Midbrain (tissue), 1 donor: ENCODE results near the gene KAT6B.
"Not testable (repeated sequence)": the region's sequence is repeated elsewhere in the genome, so short reads cannot be mapped to it uniquely, and the experiment has no call there.

Source experiments
- DNase-seq: peaks from one replicate; lab custom pipeline; 2025; lab: John Stamatoyannopoulos, UW

The KAT6B gene

DNA sequence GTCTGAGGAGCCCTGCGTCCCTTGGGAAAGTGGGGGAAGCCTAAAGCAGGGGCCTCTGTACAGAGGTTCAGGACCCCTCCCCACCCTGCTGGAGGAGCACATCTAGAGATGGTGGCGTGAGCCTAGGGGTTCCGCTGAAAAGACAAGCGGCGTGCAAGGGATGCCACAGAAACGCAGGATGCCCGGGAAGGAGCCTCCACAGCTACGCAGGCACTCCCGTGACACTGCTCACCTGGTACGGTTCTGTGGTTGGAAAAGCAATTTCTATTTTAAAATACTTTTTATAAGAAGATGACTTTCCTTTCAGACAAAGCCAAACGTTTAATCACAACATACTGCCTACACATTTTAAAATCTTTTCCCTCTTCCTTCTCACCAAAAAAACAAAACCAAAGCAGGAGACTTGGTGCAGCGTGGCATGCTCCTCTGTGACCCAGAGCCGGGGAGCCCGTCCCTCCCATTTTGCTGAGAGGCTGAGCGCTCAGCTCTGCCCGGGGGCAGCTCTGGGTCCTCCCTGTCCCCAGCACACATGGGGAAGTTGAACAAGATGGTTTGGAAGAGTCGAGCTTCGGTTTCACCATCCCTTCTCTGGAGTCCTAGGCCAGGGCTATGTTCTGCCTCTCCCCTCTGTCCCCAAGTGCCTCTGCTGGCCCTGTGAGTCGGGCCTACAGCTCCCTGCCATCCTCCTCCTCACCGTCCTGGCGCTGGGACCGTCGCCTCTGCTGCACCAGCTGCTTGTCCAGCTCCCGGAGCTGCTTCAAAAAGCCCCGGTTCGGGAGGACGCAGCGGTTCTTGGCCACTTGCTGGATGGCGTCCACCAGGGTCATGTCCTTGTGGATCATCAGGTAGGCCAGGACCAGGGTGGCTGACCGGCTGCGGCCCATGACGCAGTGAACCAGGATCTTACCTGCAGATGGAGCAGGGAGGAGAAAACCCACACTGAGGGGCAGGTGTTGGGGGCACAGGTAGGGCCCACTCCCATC is 211.1 kb downstream of the KAT6B start:
- no peak for DNase-seq

DNA sequence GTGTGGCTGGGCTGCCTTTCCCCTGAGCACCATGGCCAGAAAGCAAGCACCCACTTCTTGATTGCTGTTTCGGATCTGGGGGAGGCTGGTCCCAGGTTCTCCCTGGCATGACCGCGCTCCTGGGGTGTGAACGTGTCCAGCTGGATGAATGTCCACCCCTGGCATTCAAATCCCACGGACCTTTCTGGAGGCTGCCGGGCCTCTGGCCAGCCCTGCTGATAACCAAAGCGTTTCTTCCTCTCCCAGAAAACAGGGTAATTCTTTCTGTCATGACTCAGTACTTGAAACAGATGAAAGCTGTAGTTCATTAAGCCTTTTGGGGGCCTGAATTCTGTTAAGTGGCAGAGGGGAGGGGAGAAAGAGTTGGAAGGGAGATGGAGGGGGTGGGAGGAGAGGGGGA is 211.9 kb downstream of the KAT6B start:
- DNase-seq: no peak

DNA sequence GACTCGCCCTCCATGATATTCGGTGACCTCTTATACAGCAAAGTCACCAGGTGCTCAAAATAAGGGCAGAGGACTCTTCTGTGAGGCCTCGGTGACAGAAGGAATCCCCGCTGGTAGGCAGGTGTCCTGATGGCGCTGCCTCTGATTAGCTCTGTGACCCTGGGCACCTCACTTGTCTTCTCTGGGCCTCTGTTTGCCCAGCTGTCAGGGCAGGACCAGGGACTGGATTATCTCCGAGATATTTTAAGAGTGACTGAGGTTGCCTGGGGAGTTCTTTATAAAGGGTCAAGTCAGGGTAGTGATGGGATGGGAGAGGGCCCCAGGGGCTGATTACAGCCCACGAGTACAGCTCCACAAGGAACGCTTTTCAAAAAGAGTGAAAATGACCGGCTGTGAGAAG is 214.2 kb downstream of the KAT6B start:
- DNase-seq: no peak

DNA sequence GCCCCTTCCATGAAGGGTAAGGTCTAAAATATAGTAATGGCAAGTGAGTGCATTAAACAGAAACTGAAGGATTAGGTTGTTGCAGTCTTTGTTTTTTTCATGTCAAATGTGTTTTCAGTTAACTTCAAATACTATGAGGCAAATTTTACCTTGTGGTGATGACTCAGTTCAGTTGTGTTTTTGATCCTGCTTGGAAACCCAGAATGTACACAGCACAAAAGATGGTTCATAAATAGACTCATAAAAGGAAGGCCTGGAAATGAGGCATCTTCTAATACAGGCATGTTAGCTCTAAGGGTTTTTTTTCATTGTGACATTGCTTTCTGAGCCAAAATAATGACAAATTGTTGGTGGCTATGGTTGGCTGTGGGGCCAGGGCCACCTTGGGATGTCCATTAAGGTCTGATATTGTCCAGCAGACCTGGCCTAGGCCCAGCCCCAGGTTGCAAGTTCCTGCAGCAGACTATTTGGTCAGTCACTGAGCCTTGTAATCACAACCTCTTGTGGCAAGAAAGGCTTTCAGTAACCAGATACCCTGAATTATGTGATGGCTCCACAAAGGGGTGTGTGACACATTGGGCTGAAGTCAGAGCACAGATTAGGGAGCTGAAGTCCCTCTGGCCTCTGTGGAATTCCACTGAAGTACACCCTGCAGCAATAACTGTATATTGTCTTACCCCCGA is 216.0 kb downstream of the KAT6B start:
- no peak for DNase-seq

DNA sequence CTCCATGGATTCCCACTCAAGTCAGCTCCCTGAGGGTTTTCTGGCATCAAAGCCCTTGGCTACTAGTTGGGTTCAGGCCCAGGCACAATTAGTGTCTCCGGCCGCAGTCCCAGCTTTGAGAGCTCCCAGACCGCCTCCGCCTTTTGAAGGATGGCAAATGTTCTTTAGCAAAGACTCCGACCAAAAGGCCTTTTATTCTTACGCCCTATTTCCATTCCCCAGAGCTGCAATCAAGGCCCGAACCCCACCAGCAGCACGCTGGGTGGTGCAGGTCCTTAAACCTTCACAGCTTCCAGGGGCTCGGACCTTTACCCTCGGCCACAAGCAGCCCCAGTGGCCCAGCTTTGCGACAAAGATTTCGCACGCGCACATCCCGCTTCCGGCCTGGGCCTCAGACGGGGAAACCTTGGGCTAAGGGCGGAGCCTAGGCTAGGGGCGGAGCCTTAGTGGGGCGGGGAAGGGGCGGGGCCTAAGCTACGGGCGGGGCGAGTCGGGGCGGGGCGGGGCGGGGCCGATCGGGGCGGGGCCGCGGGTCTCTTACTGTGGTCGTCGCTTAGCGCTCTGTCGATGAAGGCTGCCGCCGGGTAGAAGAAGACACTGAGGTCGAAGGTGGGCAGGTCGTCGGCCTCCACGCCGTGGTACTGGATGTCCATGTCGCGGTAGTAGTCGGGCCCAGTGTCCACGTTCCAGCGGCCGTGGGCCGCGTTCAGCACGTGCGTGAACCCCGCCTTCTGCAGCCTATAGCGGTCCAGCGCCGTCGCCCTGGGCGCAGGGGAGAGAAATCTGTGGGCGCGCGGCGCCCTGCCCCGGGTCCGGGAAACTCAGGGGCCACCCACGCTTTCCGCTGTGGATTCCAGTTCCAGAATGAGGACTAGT is 217.1 kb downstream of the KAT6B start:
- DNase-seq: no peak

DNA sequence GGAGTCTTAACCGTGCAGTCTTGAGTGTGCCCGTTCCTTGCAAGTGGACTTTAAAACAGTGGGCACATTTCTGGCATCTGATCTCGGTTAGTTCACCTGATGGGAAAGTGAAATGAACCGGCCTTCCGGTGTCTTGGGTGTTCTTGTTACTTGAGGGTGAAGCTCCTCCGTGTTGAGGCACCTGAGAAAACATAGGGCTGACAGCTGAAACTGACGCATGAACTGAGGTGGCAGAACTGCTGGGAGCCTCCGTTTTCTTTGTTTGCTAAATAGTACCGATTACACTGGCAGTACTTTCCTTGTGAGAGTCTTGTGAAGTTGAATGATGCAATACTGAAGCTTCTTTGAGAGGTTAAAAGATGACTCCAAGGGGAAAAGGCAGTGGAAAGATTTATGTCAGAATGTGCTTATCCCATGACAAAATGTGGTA is 222.3 kb downstream of the KAT6B start:
- DNase-seq: no peak

DNA sequence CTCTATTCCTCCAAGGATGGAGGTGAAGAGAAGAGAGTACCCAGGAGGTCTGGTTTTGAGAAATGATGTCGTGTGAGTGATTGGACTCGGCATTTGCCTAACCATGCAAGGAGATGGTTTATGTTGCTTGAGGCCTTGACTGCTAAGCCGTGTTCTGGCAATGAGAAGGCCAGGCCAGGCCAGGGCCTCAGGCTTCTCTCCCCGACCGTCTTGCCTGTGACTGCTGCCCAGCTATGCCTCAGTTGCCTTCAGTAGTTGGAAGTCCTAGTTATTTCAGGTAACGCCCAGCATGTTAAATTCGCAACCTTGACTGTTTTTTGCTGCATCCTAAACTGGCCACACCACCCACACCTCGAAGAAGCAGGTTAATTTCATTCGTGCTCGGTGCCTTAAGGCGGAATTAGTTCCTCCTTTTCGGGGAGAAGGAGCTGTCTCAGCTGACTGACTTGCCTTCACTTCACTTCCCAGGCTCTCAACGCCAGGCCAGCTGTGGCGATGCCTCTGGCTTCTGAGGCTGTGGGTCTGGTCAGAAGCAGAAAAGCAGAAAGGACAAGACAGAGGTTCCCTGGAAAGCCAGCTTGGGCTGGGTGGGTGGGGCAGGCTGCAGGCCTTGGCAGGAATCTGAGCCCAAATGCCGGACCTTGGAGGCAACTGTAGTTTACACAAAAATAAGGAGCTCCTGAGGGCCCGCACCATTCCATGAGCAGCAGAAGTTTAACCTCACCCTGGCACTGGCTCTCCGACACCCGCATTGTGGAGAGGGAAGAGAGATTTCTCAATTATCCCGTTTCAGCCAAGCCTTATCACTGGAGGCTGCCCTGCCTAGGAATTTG is 223.1 kb downstream of the KAT6B start:
- no peak for DNase-seq

DNA sequence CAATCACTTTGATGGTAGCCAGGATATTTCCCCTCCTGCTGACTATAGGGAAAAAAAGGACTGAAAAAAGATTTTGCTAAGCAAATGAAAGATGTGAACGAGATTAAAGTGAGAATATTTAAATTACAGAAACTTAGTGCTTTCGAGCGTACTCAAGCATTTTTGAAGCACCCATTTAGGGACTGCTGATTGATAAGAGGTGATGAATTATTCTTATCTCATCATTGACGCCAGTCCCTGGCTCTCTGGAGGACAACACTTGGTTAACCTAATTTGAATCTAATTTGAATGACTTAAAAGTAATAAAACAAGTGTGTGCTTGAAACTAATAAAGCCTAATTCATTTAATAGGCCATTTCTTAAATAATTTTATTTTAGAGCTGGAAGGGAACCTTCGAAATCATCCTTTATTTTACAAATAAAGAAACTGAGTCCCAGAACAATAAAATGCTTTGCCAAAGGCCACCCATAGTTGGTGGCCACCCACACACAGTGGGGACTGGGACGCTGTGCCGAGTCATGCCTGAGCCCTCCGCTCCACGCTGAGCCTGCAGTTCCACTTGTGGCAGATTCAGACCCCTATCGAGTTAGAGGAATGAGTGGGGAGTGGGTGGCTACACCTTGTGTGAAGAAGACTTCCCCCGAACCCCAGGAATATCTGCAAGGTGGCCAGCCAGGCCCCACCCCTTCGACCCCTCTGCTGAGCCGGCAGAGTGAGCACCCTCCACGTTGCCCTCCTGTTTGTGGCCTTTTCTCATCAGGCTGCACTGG is 223.9 kb downstream of the KAT6B start:
- no peak for DNase-seq

DNA sequence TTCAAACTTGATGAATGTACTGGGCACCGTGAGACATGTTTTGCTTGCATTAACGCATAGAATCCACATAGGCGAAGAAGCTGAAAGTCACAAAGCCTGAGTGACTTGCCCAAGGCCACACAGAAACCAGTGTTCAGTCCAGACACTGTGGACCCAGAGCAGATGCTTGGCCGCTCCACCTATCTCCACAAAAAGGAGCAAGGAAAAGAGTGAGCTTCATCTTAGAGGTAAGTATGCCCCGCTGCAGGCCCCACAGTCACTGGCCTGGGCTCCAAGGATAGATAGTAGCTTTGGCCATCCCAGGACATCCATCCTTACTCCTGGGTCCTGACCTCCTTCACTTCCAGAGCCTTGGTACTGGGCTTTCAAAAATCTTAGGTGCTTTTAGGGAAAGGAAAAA is 224.9 kb downstream of the KAT6B start:
- no peak for DNase-seq

DNA sequence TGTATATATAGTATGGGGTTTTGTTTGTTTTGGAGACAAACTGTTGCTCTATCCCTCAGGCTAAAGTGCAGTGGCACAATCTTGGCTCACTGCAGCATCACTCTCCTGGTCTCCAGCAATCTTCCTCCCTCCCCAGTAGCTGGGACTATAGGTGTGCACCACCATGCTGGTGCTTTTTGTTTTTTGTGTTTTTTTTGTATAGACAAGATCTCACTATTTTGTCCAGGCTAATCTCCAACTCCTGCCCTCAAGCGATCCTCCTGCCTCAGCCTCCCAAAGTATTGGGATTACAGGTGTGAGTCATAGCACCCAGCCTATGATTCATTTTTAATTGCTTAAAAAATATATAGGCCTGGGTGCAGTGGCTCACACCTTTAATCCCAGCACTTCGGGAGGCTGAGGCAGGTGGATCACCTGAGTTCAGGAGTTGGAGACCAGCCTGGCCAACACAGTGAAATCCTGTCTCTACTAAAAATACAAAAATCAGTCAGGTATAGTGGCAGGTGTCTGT is 229.6 kb downstream of the KAT6B start:
- DNase-seq: not testable (repeated sequence)

DNA sequence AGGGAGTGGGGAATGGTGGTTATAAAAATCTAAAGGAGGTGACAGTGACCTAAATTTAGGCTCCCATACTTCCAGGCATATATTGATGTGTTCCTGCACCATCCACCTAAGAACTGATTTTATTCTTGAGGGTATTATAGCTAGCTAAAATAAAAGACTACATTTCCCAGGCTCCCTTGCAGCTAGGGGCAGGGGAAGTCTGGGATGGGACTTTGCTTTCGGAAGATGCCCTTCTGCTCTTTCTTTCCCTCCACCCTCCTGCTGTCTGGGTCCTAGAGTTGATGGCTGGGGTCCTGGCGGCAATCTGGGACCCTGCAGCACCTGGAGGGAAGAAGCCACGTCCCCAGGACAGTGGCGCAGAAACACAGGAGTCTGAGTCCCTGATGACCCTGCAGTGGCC is 231.3 kb downstream of the KAT6B start:
- DNase-seq: no peak

DNA sequence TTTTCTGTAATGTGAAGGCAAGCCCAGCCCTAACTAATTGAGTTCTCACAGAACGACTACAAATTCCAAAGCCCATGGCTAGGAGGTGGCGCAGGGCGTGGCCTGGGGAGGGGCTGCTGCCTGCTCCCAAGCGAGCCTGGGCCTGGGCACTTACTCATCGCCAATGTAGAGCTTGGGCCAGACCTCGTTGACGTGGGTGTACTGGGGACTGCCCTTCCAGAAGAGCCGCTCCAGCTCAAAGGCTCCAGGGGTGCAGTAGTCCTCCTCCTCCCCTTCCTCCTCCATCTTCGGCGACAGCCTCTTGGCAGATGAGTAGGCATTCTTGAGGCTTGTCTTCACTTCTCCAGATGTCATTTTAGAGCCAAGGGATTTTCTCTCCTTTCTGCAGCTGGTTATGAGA is 231.8 kb downstream of the KAT6B start:
- no peak for DNase-seq

DNA sequence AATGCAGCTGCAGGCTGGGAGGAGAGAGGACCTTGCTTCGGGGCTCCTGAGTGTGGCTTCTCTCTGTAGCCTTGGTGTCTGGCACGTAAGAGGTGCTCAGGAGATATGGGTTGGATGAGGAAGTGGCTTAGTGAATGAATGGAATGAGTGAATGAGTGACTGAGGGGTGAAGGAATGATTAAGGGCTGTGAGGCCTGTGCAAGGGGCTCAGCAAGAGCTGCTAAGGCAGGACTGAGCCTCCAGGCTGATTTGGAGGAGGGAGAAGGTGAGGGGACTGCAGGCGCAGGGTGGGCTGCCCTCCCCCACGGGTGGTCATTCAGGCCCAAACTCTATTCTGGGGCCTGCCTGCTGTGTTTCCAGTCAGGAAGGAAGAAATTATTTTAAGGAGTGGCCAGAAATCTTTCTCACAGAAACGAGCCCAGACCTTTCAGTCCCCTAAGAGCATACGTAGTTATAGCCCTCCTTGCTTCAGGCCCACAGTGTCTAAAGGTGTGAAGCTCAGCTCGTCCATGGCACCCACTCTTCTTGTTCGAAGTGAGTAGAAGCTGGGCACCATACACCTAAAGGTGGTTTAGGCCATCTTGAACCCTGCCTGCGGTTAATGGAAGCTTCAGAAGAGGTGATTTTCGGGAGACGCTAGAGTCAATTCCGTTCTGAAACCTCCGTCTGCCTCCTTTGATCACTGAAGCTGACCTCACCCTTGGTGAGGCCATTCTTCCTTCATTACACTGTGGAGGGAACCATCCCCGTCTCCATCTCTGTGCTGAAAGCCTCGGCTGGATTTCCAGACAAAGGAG is 235.5 kb downstream of the KAT6B start:
- DNase-seq: no peak

DNA sequence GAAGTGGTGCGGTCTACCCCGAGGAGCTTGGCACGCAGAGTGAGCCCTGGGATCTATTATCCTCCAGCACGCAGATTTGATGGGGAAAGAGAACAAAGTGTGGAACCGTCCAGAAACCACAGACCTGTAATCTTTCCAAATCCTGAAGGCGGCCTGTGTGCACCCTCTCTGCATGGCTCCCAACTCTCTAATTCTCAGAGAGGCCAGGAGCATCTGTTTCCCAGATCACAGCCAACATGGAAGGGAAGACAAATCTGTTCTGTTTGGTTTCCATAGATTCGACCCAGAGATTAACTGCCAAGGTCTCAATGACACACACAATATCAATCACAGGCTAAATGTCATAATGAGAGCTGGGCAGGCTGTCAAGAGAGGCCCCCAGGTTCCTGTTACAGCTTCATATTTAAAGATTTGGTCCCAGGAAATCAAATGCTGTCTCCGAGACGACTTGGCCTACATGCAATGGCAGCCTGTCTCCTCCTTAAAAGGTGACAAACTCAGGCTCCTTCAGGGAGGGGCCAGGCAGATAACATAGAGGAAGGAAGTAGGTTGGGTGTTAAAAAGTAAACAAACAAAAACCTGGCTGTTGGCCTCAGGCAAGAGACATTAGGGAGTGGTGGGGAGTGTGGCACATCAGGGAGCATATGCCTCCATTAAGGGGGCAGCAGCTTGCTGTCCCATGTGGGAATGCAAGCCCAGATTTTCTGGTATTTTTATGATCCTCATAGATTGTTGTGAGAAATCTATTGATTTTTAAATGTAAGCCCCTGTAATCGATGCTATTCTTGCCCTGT is 236.3 kb downstream of the KAT6B start:
- DNase-seq: no peak

DNA sequence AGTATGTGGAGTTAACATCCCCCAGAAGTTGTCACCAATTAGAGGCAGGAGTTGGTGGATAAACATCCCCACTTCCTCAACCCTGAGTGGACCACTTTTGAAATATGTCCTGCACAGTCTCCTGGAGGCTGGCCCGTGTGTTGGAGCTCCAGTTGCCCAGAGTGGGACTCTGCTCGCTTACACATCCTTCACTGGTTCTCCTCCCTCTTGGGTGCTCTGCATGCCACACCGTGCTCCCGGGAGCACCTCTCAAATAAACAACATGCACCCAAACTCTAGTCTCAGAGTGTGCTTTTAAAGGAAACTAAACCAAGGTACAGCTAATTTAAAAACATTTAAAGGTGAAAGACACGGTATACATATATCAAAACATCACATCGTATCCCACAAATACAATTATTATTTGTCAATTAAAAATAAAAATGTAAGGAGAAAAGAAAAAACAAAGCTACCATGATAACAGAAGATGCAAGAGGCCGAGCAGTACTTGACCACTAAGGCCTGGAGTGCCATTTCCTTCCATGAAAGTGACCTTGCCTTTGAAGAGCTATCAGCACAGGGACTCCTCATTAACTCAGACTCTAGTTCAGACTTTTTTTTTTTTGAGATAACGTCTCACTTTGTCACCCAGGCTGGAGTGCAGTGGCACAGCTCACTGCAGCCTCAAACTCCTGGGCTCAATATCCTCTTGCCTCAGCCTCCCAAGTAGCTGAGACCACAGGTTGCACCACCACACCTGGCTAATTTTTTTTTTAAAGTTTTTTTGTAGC is 237.2 kb downstream of the KAT6B start:
- DNase-seq: no peak

DNA sequence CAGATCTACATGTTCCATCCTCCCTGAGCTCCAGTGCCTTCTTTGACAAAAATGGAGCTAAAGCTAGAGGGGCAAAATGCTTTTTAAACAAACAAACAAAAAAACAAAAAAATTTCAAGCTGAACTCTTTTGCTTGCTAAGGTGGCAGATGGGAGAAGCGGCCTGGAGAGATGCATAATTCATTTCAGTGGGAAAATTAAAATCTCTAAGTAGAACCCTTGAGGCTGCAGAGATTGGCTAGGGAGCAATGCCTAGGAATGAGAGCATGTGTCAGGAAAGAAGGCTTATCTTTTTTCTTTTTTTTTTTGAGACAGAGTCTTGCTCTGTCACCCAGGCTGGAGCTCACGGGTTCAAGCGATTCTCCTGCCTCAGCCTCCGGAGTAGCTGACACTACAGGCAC is 238.7 kb downstream of the KAT6B start:
- DNase-seq: no peak

DNA sequence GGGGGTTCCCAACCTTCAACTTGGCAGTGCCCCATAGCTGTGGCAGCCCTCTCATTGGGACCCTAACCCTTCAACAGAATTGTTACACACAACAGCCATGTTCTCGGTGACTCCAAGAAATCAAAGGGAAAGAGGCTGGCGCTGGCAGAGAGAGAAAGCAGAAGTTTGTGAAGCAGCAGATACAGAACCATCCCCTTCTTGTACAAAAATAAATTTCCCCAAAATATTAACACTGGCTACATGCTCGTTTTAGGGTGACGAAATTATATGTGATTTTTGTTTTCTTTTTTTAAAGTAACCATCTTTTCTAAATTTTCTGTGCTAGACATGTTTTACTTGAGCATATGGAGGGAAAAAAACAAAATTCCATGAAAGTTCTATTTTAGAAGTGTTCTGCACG is 239.9 kb downstream of the KAT6B start:
- no peak for DNase-seq

DNA sequence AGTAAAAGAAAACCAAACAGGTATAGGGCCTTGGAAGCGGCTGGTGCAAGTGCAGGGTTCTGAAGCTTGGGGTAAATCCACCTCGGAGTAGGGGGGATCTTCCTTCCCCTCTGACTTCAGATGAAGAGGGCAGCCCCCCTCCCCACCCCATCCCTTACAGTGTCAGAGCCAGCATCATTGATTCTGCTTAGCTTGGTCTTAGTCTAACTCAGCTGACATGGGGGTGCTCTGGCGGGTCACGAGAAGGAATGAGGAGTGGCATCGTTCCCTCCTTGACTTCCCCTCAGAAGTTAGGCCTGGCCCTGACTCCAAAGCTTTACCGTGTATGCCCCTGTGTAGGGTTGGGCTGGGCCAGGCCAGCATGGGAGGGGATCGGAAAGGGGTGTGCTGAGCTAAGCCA is 240.9 kb downstream of the KAT6B start:
- no peak for DNase-seq
